Measurements from ENCODE around the gene MMP15.
"Not testable (repeated sequence)": the region's sequence is repeated elsewhere in the genome, so short reads cannot be mapped to it uniquely, and the experiment has no call there.

Gene MMP15

GRCh38 chr16:58051821-58052603 is 26.5 kb downstream of the MMP15 start:
- DNase-seq, result no peak

GRCh38 chr16:58053682-58054005 is 28.1 kb downstream of the MMP15 start:
- no peak for DNase-seq

GRCh38 chr16:58054289-58054688 is 28.7 kb downstream of the MMP15 start:
- DNase-seq, result no peak

- DNase-seq, result no peak
These were observed 31.0 kb downstream of the MMP15 start for GRCh38 chr16:58056580-58056979.

- DNase-seq, result no peak
These were observed 31.6 kb downstream of the MMP15 start for GRCh38 chr16:58057121-58057520.

- DNase-seq, result no peak
These were observed 32.2 kb downstream of the MMP15 start for GRCh38 chr16:58057784-58058183.

- DNase-seq, result no peak
These were observed 37.3 kb downstream of the MMP15 start for GRCh38 chr16:58062821-58063220.

- DNase-seq, result no peak
These were observed 38.0 kb downstream of the MMP15 start for GRCh38 chr16:58063377-58064076.

- DNase-seq, result no peak
These were observed 45.0 kb downstream of the MMP15 start for GRCh38 chr16:58070585-58070984.

GRCh38 chr16:58072134-58072533 is 46.6 kb downstream of the MMP15 start:
- not testable (repeated sequence) for DNase-seq

GRCh38 chr16:58073086-58073485 is 47.5 kb downstream of the MMP15 start:
- not testable (repeated sequence) for DNase-seq

GRCh38 chr16:58074657-58075056 is 49.1 kb downstream of the MMP15 start:
- DNase-seq, result no peak

- DNase-seq, result no peak
These were observed 51.0 kb downstream of the MMP15 start for GRCh38 chr16:58076514-58076913.

GRCh38 chr16:58077796-58078195 is 52.2 kb downstream of the MMP15 start:
- no peak for DNase-seq

- DNase-seq, result not testable (repeated sequence)
These were observed 55.1 kb downstream of the MMP15 start for GRCh38 chr16:58080657-58081056.

GRCh38 chr16:58082381-58082780 is 56.8 kb downstream of the MMP15 start:
- DNase-seq, result no peak

- no peak for DNase-seq
These were observed 59.1 kb downstream of the MMP15 start for GRCh38 chr16:58084635-58085034.

GRCh38 chr16:58085171-58085570 is 59.6 kb downstream of the MMP15 start:
- DNase-seq, result no peak

- no peak for DNase-seq
These were observed 60.2 kb downstream of the MMP15 start for GRCh38 chr16:58085584-58086251.

- DNase-seq, result no peak
These were observed 61.0 kb downstream of the MMP15 start for GRCh38 chr16:58086381-58087208.

GRCh38 chr16:58087209-58087913 is 61.8 kb downstream of the MMP15 start:
- DNase-seq, result no peak

- no peak for DNase-seq
These were observed 62.5 kb downstream of the MMP15 start for GRCh38 chr16:58088091-58088490.

All from stimulated activated CD4-positive, alpha-beta T cell treated with anti-CD3 and anti-CD28 coated beads, Interleukin-4, amount 100 ng/mL, for 4 hours (primary cell).